GM21526 (cell line): ENCODE results near the gene MAD1L1.
"Not testable (repeated sequence)": the region's sequence is repeated elsewhere in the genome, so short reads cannot be mapped to it uniquely, and the experiment has no call there.

Source experiments
- ATAC-seq: cut with Tn5 transposase; IDR thresholded peaks from one replicate; pipeline ENCODE4 v1.9.1; 2021; ENCODE audit warnings: moderate library complexity; ENCODE audit not compliant: unreplicated experiment, low FRiP score

MAD1L1 gene

DNA sequence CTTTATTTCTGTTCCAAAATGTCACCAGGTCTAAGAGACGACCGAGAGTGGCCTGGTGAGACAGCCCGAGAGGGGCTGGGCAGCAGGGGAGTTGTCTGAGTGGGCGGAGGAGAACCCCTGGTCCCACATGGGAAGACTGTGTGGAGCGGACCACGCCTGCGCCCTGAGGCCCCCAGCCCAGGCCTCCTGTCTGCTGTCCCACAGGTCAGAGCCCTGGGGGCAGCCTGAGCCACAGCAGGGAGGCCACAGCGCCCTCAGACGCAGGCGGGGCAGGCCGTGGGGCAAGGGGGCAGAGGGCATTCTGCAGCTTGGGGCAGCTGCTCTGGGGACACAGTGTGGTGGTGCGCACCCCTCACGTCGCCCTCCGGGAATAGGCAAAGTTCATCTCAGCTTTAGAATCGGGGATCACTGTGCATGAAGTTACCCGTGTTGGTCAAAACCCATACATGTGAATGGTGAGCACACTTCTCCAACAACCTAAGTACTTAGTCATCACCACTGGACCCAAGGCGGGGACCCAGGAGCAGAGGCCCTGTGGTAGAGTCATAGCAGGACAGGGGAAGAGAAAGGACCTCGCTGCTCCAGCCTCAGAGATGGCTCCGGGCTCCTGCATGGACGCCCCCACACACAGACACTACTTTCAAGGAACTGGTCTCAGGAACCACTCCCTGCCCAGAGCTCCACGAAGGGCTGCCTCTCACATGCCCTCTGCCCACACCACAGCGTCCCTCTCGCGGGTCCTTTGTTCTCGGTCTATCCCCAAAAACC is 348.0 kb downstream of the MAD1L1 start:
- ATAC-seq, result no peak

DNA sequence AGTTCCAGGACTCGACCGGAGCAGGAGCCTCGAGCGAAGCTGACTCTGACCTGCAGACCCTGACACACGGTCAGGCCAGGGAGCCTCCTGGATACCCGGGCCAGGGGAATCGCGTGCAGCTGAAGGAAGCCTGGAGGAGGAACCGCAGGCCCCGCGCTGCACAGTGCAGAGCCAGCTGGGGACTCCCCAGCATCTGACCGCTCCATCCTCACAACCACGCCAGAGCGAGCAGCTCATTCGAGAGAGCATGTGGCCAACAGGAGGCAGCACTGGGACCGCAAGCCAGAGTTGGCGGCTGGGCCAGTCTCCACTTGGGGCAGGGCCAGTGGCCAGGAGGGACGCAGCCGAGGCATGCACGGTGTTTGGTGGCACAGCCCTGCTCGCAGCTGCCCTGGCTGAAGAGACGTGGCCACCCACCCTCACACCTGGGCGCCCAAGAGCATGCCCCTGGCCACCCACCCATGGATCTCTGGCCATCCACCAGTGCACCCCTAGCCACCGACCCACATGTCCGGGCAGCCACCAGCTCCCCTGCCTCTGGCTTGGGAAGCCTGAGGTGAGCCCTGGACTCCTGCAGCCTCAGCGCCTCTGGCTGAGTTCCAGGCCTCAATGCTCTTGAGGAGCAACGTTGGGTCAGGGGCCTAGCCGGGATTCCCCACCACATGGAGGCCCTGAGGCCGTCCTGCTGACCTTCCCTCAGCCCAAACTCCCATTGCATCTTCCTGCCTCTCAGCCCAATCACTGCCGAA is 348.7 kb downstream of the MAD1L1 start:
- ATAC-seq, result no peak

DNA sequence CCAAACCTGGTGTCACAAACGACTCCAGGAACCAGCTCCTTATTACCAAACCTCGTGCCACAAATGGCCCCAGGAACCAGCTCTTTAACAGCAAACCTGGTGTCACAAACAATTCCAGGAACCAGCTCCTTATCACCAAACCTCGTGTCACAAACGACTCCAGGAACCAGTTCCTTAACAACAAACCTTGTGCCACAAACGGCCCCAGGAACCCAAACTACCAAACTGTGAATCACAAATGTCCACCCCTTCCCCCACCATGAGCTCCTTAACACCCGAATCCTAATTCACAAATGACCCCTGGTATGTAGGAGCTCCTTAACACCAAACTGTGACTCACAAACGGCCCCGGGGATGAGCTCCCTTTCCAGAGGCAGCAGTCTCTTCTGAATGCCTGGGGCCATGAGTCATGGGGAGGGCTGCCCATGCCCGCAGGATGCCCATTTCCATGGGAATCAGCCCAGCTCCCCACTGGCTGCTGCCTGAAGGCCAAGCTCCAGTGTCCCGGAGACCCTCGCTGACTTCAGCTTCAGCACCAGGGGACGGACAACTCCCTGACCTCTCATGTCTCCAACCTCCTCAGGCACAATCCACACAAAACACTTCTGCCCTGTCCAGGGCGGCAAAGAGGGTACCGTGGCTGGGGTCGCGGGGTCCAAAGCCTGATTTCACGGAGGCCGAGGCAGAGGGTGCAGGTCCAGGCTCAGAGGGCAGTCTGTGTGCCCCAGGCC is 349.5 kb downstream of the MAD1L1 start:
- no peak for ATAC-seq

GRCh38 chr7:1882451-1882850 is 350.3 kb downstream of the MAD1L1 start:
- ATAC-seq, result no peak

GRCh38 chr7:1881946-1882345 is 350.8 kb downstream of the MAD1L1 start:
- ATAC-seq, result no peak

- not testable (repeated sequence) for ATAC-seq
Measured at GRCh38 chr7:1876641-1877040, 356.1 kb downstream of the MAD1L1 start.

- ATAC-seq, result not testable (repeated sequence)
Measured at GRCh38 chr7:1875392-1876199, 357.1 kb downstream of the MAD1L1 start.

DNA sequence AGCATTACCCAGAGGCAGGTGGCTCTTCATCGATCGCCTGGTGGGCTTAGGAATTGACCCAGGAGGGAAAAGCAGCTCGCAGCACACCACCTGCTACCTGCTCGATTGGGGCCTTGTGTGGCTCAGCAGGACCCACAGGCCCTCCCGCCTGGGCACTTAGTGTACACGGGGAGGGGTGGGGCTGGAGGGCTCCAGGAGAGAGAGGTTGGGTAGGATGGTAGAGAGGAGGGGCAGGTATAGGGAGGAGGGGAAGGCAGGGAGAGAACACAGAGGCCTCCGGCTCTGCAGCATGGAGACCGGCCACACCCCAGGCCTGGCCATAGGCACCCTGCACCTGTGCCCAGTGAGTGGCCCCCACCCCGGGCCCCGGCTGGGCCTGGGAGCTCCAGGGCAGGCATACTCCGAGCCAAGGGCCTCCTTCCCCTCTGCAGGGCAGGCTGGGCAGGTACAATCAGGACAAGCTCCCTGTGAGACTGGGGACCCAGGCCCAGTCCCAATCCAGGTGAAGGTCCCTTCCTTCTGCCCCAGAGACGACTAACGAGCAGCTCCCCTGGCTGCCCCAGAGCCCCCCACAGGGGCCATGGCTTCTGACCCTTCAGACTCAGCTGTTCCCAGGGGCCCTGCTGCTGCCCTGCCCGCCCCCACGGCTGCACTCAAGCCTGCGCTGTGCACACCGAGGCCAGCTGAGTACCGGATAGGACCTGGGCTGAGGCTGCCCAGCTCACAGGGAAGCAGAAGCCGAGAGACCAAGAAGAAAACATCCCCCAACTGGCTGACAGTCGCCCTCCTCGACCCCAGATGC is 358.0 kb downstream of the MAD1L1 start:
- ATAC-seq, result not testable (repeated sequence)

DNA sequence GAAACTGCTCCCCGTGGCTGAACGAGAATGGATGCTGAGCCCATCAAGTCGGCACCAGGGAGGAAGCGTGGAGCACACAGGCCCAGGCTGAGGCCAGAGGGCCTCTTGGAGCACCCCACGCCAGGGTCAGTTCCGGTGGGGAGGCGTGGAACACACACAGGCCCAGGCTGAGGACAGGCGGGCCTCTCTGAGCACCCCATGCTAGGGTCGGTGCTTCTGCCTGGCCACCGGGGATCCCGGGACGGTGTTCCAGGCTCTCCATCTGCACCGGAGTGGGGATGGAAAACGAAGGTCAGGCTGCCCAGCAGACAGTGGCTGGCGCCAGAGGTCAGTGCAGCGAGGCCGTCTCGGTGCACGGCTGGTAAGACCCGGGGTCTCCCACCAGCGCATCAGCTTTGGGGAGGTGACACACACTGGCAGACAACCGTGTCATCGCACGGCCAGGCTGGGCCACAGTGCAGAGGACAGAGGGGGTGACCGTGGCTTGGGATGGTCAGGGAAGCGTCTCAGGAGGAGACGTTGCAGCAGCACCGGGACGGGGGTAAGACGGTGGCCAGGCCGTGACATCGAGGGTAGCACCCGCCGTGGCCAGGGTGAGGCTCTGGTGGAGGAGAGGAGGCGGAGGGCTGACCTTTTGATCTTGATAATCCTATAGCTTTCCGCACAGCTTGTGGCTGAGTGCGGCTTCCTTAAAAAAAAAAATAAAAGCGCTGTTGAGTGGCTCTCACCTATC is 358.7 kb downstream of the MAD1L1 start:
- ATAC-seq, result no peak

GRCh38 chr7:1873421-1873820 is 359.3 kb downstream of the MAD1L1 start:
- ATAC-seq, result no peak

DNA sequence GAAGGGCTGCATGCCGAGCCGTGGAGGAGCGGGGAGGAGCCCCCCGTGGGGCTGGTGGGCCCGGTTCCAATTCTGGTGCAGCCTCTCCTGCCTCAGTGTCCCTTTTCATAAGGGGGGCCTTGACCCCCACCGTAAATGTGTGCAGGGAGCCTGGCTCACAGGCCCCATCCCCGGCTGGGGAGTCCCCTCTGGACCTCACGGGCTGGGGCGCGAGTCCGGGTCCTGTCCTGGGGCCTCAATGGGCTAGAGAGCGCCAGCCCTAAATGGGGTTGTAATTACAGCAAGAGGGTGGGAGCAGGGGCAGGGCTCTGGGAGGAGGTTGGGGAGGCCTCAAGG is 359.7 kb downstream of the MAD1L1 start:
- ATAC-seq, result no peak

DNA sequence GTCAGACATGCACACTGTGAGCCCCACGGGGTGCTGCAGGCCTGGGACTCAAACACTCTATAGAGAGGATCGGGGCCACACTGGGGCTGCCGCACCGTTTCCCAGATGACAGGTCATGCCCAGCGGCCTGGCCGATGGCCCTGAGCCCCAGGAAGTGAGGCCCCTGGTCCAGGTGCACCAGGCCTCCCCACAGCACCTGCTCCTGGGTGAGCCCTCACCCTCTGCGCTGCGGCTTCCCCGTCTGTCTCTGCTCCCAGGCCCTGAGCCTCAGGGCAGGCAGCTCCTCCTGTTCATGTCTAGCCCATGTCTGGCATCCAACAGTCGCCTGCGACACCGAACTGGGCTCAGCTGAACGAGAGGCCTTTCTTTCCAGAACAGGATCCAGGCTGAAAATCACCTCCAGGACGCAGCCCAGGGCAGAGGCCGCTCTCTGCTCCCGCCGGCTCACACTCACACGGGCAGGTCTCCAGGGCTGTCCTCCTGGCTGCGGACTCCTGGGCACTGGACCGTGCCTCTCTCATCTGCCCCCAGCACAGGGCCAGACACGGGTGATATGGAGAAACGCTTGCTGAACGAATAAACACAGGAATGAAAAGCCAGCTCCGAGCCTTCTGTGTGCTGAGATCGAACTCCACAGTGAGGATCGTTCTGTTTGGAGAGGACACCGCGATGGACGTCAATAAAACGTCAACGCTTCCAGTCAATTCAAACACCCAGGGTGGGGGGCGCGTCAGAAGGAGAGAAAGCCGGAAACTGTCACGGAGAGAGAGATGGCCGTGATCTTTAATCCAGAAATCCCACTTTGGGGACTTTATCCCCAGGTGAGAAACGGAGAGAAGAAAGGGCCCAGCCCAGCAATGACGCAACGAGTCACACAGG is 360.3 kb downstream of the MAD1L1 start:
- ATAC-seq, result no peak

GRCh38 chr7:1869452-1870130 is 363.2 kb downstream of the MAD1L1 start:
- no peak for ATAC-seq

GRCh38 chr7:1868516-1869165 is 364.1 kb downstream of the MAD1L1 start:
- no peak for ATAC-seq

GRCh38 chr7:1867370-1868260 is 365.1 kb downstream of the MAD1L1 start:
- ATAC-seq, result no peak

GRCh38 chr7:1866601-1867000 is 366.1 kb downstream of the MAD1L1 start:
- no peak for ATAC-seq
